ENCODE results near the gene CD44. TPM values are rescaled to one million over a fixed set of nuclear protein-coding genes. Genes with fewer than 3 reads are reported as not detected.

The CD44 gene
- total RNA-seq, 2 donors from 2014 or later = 166 to 203 TPM

- no peak for DNase-seq (ENCODE audit: low spot score)
- Histone ChIP-seq H3K9me3 (no peaks in the 10 kb centered on the region), H3K36me3 (no peaks in the 10 kb centered on the region), H3K4me3 (no peak overlapping the region), H3K27ac (no peak overlapping the region), H3K4me1 (replicated peaks) (no peaks in the 10 kb centered on the region), H3K27me3 (replicated peaks; ENCODE audit: insufficient read depth) (no peaks in the 10 kb centered on the region)
- 84% methylated on average over 4 of the region's 4 CpGs for WGBS
- TF ChIP-seq POLR2A (IDR thresholded peaks at IDR 0.05) (no peak), POLR2AphosphoS5 (IDR thresholded peaks at IDR 0.05) (no peak), CTCF (IDR thresholded peaks at IDR 0.05) (no peak)
- intact Hi-C loops (cut with DNase I) = no loop called here
These were observed 27.6 kb upstream of the CD44 start for GRCh38 chr11:35111161-35112055.

- TF ChIP-seq CTCF (IDR thresholded peaks at IDR 0.05) (no peak), POLR2A (IDR thresholded peaks at IDR 0.05) (no peak), POLR2AphosphoS5 (IDR thresholded peaks at IDR 0.05) (no peak)
- 55% methylated on average over 13 of the region's 13 CpGs for WGBS
- DNase-seq (ENCODE audit: low spot score) = no peak
- no peaks in the 10 kb centered on the region for H3K36me3 ChIP-seq
- H3K4me1 ChIP-seq (replicated peaks) = no peaks in the 10 kb centered on the region
- no peaks in the 10 kb centered on the region for H3K9me3 ChIP-seq
- H3K27ac ChIP-seq = no peak overlapping the region
- H3K27me3 ChIP-seq (replicated peaks; ENCODE audit: insufficient read depth) = no peaks in the 10 kb centered on the region
- intact Hi-C loops (cut with DNase I) = no loop called here
- no peak overlapping the region for H3K4me3 ChIP-seq
These were observed 26.7 kb upstream of the CD44 start for GRCh38 chr11:35112056-35112845.

GRCh38 chr11:35112846-35113105, 26.2 kb upstream of the CD44 start:
- H3K27ac ChIP-seq = no peak overlapping the region
- H3K9me3 ChIP-seq = no peaks in the 10 kb centered on the region
- WGBS = 100% methylated on average over 1 of the region's 1 CpG
- no peak overlapping the region for H3K4me3 ChIP-seq
- no peak for DNase-seq (ENCODE audit: low spot score)
- H3K4me1 ChIP-seq (replicated peaks) = no peaks in the 10 kb centered on the region
- no peaks in the 10 kb centered on the region for H3K36me3 ChIP-seq
- intact Hi-C loops (cut with DNase I) = no loop called here
- H3K27me3 ChIP-seq (replicated peaks; ENCODE audit: insufficient read depth) = no peaks in the 10 kb centered on the region
- TF ChIP-seq CTCF (IDR thresholded peaks at IDR 0.05) (no peak), POLR2A (IDR thresholded peaks at IDR 0.05) (no peak), POLR2AphosphoS5 (IDR thresholded peaks at IDR 0.05) (no peak)

- TF ChIP-seq CTCF (IDR thresholded peaks at IDR 0.05) = no peak
- TF ChIP-seq POLR2AphosphoS5 (IDR thresholded peaks at IDR 0.05) = no peak
- TF ChIP-seq POLR2A (IDR thresholded peaks at IDR 0.05) = no peak
- no peak overlapping the region for H3K4me3 ChIP-seq
- H3K4me1 ChIP-seq (replicated peaks) = no peaks in the 10 kb centered on the region
- intact Hi-C loops (cut with DNase I) = no loop called here
- no peak overlapping the region for H3K27ac ChIP-seq
- no peak for DNase-seq (ENCODE audit: low spot score)
- H3K36me3 ChIP-seq = no peaks in the 10 kb centered on the region
- 83% methylated on average over 9 of the region's 9 CpGs for WGBS
- H3K27me3 ChIP-seq (replicated peaks; ENCODE audit: insufficient read depth) = no peaks in the 10 kb centered on the region
- H3K9me3 ChIP-seq = no peaks in the 10 kb centered on the region
These were observed 23.9 kb upstream of the CD44 start for GRCh38 chr11:35114906-35115687.
